ENCODE measurements around the gene POU2AF3.

DNA sequence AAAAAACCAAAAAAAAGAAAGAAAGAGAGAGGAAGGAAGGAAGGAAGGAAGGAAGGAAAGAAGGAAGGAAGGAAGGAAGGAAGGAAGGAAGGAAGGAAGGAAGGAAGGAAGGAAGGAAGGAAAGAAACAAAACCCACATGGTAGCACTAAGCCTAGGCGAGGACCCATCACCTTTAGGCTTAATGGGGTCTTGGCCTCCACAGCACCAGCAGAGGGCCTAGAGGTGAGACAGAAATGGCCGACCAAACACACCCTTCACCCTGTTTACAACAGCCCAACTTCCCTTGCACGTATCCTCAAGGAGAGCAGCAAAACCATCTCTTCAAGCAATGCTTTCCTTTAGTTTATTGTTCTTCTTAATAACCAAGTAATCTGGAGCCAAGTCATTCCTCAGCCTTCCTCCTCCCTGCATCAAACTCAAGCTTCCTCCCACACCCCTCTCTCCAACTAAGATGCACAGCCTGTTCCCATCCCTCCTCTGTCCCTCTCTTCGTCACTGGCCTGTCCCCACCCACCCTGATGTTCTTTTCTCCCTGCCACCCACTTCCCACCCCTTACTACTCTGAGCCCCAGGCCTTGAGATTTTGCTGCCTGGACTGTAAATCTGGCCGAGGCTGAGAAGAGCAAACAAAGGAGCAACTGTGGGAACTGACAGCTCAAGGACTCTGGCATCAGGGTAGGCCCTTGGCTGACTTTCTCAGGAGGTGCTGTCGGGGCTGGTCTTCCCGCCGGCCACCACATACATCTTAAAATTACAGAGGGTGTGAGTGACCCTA, 54.8 kb downstream of the POU2AF3 start:
- TF ChIP-seq, protein P1, sequence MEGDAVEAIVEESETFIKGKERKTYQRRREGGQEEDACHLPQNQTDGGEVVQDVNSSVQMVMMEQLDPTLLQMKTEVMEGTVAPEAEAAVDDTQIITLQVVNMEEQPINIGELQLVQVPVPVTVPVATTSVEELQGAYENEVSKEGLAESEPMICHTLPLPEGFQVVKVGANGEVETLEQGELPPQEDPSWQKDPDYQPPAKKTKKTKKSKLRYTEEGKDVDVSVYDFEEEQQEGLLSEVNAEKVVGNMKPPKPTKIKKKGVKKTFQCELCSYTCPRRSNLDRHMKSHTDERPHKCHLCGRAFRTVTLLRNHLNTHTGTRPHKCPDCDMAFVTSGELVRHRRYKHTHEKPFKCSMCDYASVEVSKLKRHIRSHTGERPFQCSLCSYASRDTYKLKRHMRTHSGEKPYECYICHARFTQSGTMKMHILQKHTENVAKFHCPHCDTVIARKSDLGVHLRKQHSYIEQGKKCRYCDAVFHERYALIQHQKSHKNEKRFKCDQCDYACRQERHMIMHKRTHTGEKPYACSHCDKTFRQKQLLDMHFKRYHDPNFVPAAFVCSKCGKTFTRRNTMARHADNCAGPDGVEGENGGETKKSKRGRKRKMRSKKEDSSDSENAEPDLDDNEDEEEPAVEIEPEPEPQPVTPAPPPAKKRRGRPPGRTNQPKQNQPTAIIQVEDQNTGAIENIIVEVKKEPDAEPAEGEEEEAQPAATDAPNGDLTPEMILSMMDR (IDR thresholded peaks at IDR 0.05), result no peak
- TF ChIP-seq, protein P2, sequence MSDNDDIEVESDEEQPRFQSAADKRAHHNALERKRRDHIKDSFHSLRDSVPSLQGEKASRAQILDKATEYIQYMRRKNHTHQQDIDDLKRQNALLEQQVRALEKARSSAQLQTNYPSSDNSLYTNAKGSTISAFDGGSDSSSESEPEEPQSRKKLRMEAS (CRISPR knock-in tag; IDR thresholded peaks at IDR 0.05), result no peak
- TF ChIP-seq, protein P3, sequence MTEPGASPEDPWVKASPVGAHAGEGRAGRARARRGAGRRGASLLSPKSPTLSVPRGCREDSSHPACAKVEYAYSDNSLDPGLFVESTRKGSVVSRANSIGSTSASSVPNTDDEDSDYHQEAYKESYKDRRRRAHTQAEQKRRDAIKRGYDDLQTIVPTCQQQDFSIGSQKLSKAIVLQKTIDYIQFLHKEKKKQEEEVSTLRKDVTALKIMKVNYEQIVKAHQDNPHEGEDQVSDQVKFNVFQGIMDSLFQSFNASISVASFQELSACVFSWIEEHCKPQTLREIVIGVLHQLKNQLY (CRISPR knock-in tag; IDR thresholded peaks at IDR 0.05), result no peak
- TF ChIP-seq, protein P4, sequence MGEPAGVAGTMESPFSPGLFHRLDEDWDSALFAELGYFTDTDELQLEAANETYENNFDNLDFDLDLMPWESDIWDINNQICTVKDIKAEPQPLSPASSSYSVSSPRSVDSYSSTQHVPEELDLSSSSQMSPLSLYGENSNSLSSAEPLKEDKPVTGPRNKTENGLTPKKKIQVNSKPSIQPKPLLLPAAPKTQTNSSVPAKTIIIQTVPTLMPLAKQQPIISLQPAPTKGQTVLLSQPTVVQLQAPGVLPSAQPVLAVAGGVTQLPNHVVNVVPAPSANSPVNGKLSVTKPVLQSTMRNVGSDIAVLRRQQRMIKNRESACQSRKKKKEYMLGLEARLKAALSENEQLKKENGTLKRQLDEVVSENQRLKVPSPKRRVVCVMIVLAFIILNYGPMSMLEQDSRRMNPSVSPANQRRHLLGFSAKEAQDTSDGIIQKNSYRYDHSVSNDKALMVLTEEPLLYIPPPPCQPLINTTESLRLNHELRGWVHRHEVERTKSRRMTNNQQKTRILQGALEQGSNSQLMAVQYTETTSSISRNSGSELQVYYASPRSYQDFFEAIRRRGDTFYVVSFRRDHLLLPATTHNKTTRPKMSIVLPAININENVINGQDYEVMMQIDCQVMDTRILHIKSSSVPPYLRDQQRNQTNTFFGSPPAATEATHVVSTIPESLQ (CRISPR knock-in tag; IDR thresholded peaks at IDR 0.05), result no peak
- TF ChIP-seq SP1 (CRISPR knock-in tag; conservative IDR thresholded peaks at IDR 0.05) (no peak), ZNF671 (CRISPR knock-in tag; IDR thresholded peaks at IDR 0.05) (no peak), FOXP1 (CRISPR knock-in tag; IDR thresholded peaks at IDR 0.05; ENCODE audit: borderline replicate concordance) (no peak), SOX15 (CRISPR knock-in tag; IDR thresholded peaks at IDR 0.05) (no peak), ZNF263 (CRISPR knock-in tag; IDR thresholded peaks at IDR 0.05; ENCODE audit: low read depth) (no peak), ELF4 (CRISPR knock-in tag; IDR thresholded peaks at IDR 0.05; ENCODE audit: low read depth) (no peak), JUN (CRISPR knock-in tag; IDR thresholded peaks at IDR 0.05) (no peak), RORB (CRISPR knock-in tag; IDR thresholded peaks at IDR 0.05) (no peak)
- TF ChIP-seq, protein P5, sequence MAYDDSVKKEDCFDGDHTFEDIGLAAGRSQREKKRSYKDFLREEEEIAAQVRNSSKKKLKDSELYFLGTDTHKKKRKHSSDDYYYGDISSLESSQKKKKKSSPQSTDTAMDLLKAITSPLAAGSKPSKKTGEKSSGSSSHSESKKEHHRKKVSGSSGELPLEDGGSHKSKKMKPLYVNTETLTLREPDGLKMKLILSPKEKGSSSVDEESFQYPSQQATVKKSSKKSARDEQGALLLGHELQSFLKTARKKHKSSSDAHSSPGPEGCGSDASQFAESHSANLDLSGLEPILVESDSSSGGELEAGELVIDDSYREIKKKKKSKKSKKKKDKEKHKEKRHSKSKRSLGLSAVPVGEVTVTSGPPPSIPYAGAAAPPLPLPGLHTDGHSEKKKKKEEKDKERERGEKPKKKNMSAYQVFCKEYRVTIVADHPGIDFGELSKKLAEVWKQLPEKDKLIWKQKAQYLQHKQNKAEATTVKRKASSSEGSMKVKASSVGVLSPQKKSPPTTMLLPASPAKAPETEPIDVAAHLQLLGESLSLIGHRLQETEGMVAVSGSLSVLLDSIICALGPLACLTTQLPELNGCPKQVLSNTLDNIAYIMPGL (CRISPR knock-in tag; IDR thresholded peaks at IDR 0.05), result no peak

Measured in WTC11 (cell line).